ENCODE data around the gene HEXIM1. TPM values are rescaled to one million over a fixed set of nuclear protein-coding genes. Genes with fewer than 3 reads are reported as not detected.

The HEXIM1 gene
- polyA plus RNA-seq, 3 donors, result 2.2 to 14.8 (median 2.5) TPM

DNA sequence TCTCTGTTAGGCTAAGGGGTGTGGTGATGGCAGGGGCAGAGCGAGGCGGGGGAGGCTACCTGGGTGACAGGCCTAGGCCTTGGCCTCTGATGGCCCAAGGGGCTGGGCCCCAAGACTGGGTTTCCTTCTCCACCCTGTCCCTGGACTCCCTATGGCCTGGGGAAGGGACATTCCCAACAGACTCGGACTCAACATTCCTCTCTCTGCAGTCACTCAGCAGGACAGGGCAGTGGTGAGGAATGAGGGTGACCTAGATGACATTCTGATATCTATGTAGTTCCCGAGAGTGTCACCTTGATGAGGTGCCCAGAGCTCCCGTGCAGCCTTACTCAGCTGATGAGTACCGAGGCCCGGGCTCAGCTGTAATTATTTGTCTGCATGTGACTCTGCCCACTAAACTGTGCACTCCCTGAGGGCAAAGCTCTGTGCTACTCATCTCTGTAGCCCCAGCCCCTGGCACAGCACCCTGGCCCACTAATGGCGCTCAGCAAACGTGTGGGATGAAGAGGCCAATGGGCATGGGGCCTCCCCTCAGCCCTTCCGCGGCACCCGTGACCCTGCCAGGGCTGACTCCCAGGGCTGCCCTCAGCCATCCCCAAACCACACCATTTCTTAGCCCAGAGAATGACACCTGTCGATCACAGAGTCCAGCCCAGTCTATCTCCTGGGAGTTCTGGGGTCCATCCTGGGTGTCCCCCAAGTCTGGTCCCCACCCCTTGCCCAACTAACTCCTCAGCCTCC lies 18.2 kb upstream of the HEXIM1 start:
- no peak overlapping the region for H3K9ac ChIP-seq (ENCODE audit: insufficient read depth, low read length, poor library complexity, severe bottlenecking)
- peaks cover 11 to 20% of the 10 kb centered on the region in 2 donors for H3K4me1 ChIP-seq (ENCODE audit: control insufficient read depth in 1 of 2, insufficient read depth in 2 of 2, low read length in 2 of 2)
- no peak overlapping the region for H3K4me2 ChIP-seq (replicated peaks; ENCODE audit: extremely low read depth, low read length, poor library complexity, severe bottlenecking)
- H3K27me3 Mint-ChIP-seq (ENCODE audit: low read depth in 3 of 3), result peaks cover 7 to 16% (median 12%) of the 10 kb centered on the region in 3 donors
- H3K36me3 ChIP-seq (replicated peaks in 1 of 2; ENCODE audit: control insufficient read depth in 1 of 2, insufficient read depth in 2 of 2, low read length in 2 of 2), result no peaks in the 10 kb centered on the region
- no peak overlapping the region for H3K27ac ChIP-seq (ENCODE audit: low read depth in 1 of 2, low read length in 2 of 2)
- H2AFZ ChIP-seq (ENCODE audit: insufficient read depth, low read depth, low read length, poor library complexity, severe bottlenecking), result no peak overlapping the region
- TF ChIP-seq, protein P1, sequence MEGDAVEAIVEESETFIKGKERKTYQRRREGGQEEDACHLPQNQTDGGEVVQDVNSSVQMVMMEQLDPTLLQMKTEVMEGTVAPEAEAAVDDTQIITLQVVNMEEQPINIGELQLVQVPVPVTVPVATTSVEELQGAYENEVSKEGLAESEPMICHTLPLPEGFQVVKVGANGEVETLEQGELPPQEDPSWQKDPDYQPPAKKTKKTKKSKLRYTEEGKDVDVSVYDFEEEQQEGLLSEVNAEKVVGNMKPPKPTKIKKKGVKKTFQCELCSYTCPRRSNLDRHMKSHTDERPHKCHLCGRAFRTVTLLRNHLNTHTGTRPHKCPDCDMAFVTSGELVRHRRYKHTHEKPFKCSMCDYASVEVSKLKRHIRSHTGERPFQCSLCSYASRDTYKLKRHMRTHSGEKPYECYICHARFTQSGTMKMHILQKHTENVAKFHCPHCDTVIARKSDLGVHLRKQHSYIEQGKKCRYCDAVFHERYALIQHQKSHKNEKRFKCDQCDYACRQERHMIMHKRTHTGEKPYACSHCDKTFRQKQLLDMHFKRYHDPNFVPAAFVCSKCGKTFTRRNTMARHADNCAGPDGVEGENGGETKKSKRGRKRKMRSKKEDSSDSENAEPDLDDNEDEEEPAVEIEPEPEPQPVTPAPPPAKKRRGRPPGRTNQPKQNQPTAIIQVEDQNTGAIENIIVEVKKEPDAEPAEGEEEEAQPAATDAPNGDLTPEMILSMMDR (IDR thresholded peaks at IDR 0.05), result no peak
- H3K36me3 Mint-ChIP-seq, result no peaks in the 10 kb centered on the region
- whole genome bisulfite sequencing (ENCODE audit: insufficient coverage), result 90% methylated on average over 9 of the region's 13 CpGs
- H3K27me3 ChIP-seq (ENCODE audit: control insufficient read depth in 2 of 2, insufficient read depth in 2 of 2, low read length in 2 of 2), result peaks cover 0 to 8% of the 10 kb centered on the region in 2 donors
- peak overlapping the region in 1 of 7 donors; percentile 32 for H3K27ac Mint-ChIP-seq
- intact Hi-C loops (cut with micrococcal nuclease), result loop anchor here (5.0 to 10.0 kb wide), 3 partner anchors 33 to 355 kb away; no protein-coding TSS in a partner anchor
- H4K20me1 ChIP-seq (ENCODE audit: insufficient read depth, low read length), result no peaks in the 10 kb centered on the region
- H3K4me1 Mint-ChIP-seq, result peaks cover 20% of the 10 kb centered on the region
- no peaks in the 10 kb centered on the region for H3K79me2 ChIP-seq (ENCODE audit: insufficient read depth, low read length)
- DNase-seq, result no peak
- H3K9me3 ChIP-seq (replicated peaks in 1 of 2; ENCODE audit: control insufficient read depth in 1 of 2, insufficient read depth in 1 of 2, low read length in 2 of 2), result no peaks in the 10 kb centered on the region
- no peak overlapping the region for H3K4me3 Mint-ChIP-seq
- H3K9me3 Mint-ChIP-seq, result no peaks in the 10 kb centered on the region
- H3K4me3 ChIP-seq (replicated peaks in 1 of 3; ENCODE audit: low read depth in 2 of 3, low read length in 3 of 3), result no peak overlapping the region

DNA sequence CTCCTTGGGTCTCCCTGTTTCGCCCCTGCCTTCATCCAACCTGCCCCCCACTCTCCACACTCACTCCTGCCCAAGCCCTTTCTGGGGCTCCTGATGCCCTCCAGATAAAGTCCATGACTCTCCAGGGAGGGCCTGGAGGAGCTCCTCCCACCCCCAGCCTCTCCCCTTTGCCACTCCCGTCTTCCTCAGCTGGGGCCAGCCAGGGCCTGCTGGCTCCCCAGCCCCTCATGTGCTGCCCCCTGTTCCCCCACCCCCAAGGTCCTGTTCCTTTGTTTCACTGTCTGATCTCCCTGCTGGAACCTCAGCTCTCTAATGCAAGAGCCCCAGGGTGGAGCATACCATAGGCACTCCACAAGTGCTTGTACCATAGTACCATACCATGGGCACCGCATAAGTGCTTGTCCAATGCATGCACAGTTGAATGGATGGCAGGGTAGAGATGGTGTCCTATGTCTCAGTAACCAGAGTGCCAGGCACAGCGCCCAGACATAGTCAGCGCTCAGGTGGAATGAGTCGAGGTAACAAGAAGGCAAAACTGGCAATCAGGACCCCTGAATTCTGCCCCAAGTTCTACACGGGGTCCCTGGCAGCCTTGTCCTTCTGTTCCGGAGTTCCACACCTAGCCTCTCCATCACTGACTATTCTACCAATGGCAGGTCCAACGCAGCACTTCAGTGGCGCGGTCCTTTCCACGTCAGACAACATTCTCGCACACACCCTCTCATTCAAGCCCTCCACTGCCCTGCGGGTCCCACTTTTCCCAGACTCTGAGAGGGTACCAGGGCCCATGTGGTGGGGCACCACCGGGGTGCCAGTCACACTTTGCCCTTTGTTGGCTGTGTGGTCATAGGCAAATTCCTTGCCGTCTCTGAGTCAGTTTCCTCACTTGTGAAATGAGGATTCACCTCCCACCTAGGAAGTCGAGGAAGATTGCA lies 17.3 kb upstream of the HEXIM1 start:
- peaks cover 22% of the 10 kb centered on the region for H3K4me1 Mint-ChIP-seq
- peaks cover under 1% of the 10 kb centered on the region for H3K79me2 ChIP-seq (ENCODE audit: insufficient read depth, low read length)
- DNase-seq, result no peak
- H3K4me3 ChIP-seq (replicated peaks in 1 of 3; ENCODE audit: low read depth in 2 of 3, low read length in 3 of 3), result no peak overlapping the region
- H3K9me3 ChIP-seq (replicated peaks in 1 of 2; ENCODE audit: control insufficient read depth in 1 of 2, insufficient read depth in 1 of 2, low read length in 2 of 2), result no peaks in the 10 kb centered on the region
- H3K36me3 ChIP-seq (replicated peaks in 1 of 2; ENCODE audit: control insufficient read depth in 1 of 2, insufficient read depth in 2 of 2, low read length in 2 of 2), result no peaks in the 10 kb centered on the region
- no peaks in the 10 kb centered on the region for H4K20me1 ChIP-seq (ENCODE audit: insufficient read depth, low read length)
- H3K9ac ChIP-seq (ENCODE audit: insufficient read depth, low read length, poor library complexity, severe bottlenecking), result no peak overlapping the region
- peaks cover 14 to 22% of the 10 kb centered on the region in 2 donors for H3K4me1 ChIP-seq (ENCODE audit: control insufficient read depth in 1 of 2, insufficient read depth in 2 of 2, low read length in 2 of 2)
- H3K4me3 Mint-ChIP-seq, result peak overlapping the region; percentile 75 to 78
- H3K27me3 Mint-ChIP-seq (ENCODE audit: low read depth in 3 of 3), result peaks cover 7 to 16% (median 12%) of the 10 kb centered on the region in 3 donors
- WGBS (ENCODE audit: insufficient coverage), result 82% methylated on average over 12 of the region's 17 CpGs
- TF ChIP-seq, protein P1 (IDR thresholded peaks at IDR 0.05), result no peak
- peak overlapping the region; percentile 98 for H3K4me2 ChIP-seq (replicated peaks; ENCODE audit: extremely low read depth, low read length, poor library complexity, severe bottlenecking)
- H3K27ac ChIP-seq (ENCODE audit: low read depth in 1 of 2, low read length in 2 of 2), result no peak overlapping the region
- intact Hi-C loops (cut with micrococcal nuclease), result loop anchor here (5.0 to 10.0 kb wide), 3 partner anchors 34 to 356 kb away; no protein-coding TSS in a partner anchor
- H2AFZ ChIP-seq (ENCODE audit: insufficient read depth, low read depth, low read length, poor library complexity, severe bottlenecking), result no peak overlapping the region
- H3K27ac Mint-ChIP-seq, result peak overlapping the region in 2 of 7 donors; percentile 8 to 32
- no peaks in the 10 kb centered on the region for H3K36me3 Mint-ChIP-seq
- H3K9me3 Mint-ChIP-seq, result no peaks in the 10 kb centered on the region
- peaks cover 0 to 8% of the 10 kb centered on the region in 2 donors for H3K27me3 ChIP-seq (ENCODE audit: control insufficient read depth in 2 of 2, insufficient read depth in 2 of 2, low read length in 2 of 2)
